ENCODE results near the gene LRRC74B.

Gene LRRC74B

DNA sequence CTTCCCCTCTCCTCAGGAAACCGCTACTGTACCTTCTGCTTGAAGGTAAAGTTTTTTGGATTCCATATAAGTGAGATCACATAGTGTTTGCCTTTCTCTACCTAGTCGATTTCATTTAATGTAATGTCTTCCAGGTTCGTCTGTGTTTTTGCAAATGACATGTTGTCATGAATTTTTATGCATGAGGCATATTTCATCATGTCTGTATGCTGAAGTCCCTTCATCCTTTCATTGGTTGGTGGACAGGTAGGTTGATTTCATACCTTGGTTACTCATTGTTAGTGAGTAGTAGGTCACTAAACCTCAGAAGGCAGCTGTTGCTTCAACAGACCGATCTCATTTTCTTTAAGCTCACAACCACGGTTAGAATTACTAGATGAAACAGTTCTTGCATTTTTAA is 60.3 kb downstream of the LRRC74B start:
- Histone ChIP-seq H3K9ac (ENCODE audit: low read depth, low read length, poor library complexity, severe bottlenecking) (peak overlapping the region; percentile 4), H3F3A (ENCODE audit: low read depth) (no peaks in the 10 kb centered on the region), H3K4me3 (ENCODE audit: low read length, poor library complexity, severe bottlenecking) (peak overlapping the region; percentile 19), H3K36me3 (ENCODE audit: insufficient read depth, low read length) (no peaks in the 10 kb centered on the region), H3K79me2 (ENCODE audit: insufficient read depth, low read length) (no peaks in the 10 kb centered on the region), H4K20me1 (ENCODE audit: insufficient read depth, low read length, poor library complexity, severe bottlenecking) (no peaks in the 10 kb centered on the region), H2AFZ (ENCODE audit: low read length) (no peak overlapping the region), H3K9me2 (replicated peaks; ENCODE audit: low read depth, low read length) (no peaks in the 10 kb centered on the region), H3K4me2 (ENCODE audit: low read depth, low read length, poor library complexity, severe bottlenecking) (peak overlapping the region; percentile 62), H3K9me3 (ENCODE audit: insufficient read depth, low read depth, low read length) (no peaks in the 10 kb centered on the region), H3K27me3 (ENCODE audit: insufficient read depth, low read length, poor library complexity, severe bottlenecking) (no peaks in the 10 kb centered on the region), H3K4me1 (ENCODE audit: insufficient read depth, low read length, poor library complexity, severe bottlenecking) (peaks cover 48% of the 10 kb centered on the region)
- TF ChIP-seq EZH2phosphoT487 (IDR thresholded peaks at IDR 0.05; ENCODE audit: borderline replicate concordance) = no peak
- TF ChIP-seq, protein P1, sequence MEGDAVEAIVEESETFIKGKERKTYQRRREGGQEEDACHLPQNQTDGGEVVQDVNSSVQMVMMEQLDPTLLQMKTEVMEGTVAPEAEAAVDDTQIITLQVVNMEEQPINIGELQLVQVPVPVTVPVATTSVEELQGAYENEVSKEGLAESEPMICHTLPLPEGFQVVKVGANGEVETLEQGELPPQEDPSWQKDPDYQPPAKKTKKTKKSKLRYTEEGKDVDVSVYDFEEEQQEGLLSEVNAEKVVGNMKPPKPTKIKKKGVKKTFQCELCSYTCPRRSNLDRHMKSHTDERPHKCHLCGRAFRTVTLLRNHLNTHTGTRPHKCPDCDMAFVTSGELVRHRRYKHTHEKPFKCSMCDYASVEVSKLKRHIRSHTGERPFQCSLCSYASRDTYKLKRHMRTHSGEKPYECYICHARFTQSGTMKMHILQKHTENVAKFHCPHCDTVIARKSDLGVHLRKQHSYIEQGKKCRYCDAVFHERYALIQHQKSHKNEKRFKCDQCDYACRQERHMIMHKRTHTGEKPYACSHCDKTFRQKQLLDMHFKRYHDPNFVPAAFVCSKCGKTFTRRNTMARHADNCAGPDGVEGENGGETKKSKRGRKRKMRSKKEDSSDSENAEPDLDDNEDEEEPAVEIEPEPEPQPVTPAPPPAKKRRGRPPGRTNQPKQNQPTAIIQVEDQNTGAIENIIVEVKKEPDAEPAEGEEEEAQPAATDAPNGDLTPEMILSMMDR (conservative IDR thresholded peaks at IDR 0.05; ENCODE audit: low read length) = no peak

DNA sequence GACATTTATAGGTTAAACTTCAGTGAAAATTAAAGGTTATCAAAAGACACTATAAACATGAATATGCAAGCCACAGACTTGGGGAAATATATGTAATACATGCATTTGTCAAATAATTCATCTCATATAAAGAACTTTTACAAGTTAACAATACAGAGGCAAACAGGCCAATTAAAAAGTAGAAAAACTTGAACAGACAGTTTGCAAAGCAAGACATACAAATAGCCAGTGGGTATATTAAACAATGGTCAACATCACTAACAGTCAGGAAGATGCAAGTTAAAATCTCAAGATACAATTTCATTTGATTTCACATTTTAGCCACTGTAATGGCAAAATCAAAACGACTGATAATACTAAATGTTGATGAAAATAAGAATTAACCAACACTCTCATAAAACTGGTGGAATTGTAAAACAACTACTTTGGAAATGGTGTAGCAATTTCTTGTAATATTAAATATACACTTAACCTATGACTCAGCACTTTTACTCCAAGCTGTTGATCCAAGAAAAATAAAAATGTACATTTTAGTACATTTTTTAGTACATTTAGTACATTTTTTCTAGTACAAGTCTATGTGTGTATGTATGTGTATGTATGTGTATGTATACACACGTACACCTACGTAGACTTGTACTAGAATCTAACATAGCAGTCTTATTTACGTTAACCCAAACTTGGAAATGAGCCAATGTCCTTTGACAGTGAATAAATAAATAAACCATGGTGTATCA is 62.8 kb downstream of the LRRC74B start:
- no peaks in the 10 kb centered on the region for H3F3A ChIP-seq (ENCODE audit: low read depth)
- no peak overlapping the region for H3K4me2 ChIP-seq (ENCODE audit: low read depth, low read length, poor library complexity, severe bottlenecking)
- no peaks in the 10 kb centered on the region for H3K79me2 ChIP-seq (ENCODE audit: insufficient read depth, low read length)
- H2AFZ ChIP-seq (ENCODE audit: low read length) = no peak overlapping the region
- TF ChIP-seq EZH2phosphoT487 (IDR thresholded peaks at IDR 0.05; ENCODE audit: borderline replicate concordance) = no peak
- TF ChIP-seq, protein P1 (conservative IDR thresholded peaks at IDR 0.05; ENCODE audit: low read length) = no peak
- H3K36me3 ChIP-seq (ENCODE audit: insufficient read depth, low read length) = no peaks in the 10 kb centered on the region
- H3K4me1 ChIP-seq (ENCODE audit: insufficient read depth, low read length, poor library complexity, severe bottlenecking) = peaks cover 33% of the 10 kb centered on the region
- H3K27me3 ChIP-seq (ENCODE audit: insufficient read depth, low read length, poor library complexity, severe bottlenecking) = no peaks in the 10 kb centered on the region
- no peak overlapping the region for H3K4me3 ChIP-seq (ENCODE audit: low read length, poor library complexity, severe bottlenecking)
- no peaks in the 10 kb centered on the region for H3K9me2 ChIP-seq (replicated peaks; ENCODE audit: low read depth, low read length)
- H3K9me3 ChIP-seq (ENCODE audit: insufficient read depth, low read depth, low read length) = no peaks in the 10 kb centered on the region
- H4K20me1 ChIP-seq (ENCODE audit: insufficient read depth, low read length, poor library complexity, severe bottlenecking) = no peaks in the 10 kb centered on the region
- no peak overlapping the region for H3K9ac ChIP-seq (ENCODE audit: low read depth, low read length, poor library complexity, severe bottlenecking)
